ENCODE results near the gene PAX9.
A peak's percentile ranks its signal among the peaks of the same experiment; 100 is the strongest.

The PAX9 gene

GRCh38 chr14:36661506-36662257 is at the start of gene PAX9:
PAX9 (plus strand) TSS chr14:36661860; CDS start chr14:36662090, 230 bp downstream.
- peak; percentile 71 for DNase-seq (ENCODE audit: low spot score)

GRCh38 chr14:36617824-36618223 is 43.8 kb upstream of the PAX9 start:
- DNase-seq (ENCODE audit: low spot score), result no peak

- no peak for DNase-seq (ENCODE audit: low spot score)
These were observed 43.0 kb upstream of the PAX9 start for GRCh38 chr14:36618641-36619040.

GRCh38 chr14:36619131-36619530 is 42.5 kb upstream of the PAX9 start:
- DNase-seq (ENCODE audit: low spot score), result no peak

GRCh38 chr14:36619853-36620252 is 41.8 kb upstream of the PAX9 start:
- no peak for DNase-seq (ENCODE audit: low spot score)

GRCh38 chr14:36625014-36625413 is 36.6 kb upstream of the PAX9 start:
- no peak for DNase-seq (ENCODE audit: low spot score)

- DNase-seq (ENCODE audit: low spot score), result no peak
These were observed 36.2 kb upstream of the PAX9 start for GRCh38 chr14:36625436-36625835.

- no peak for DNase-seq (ENCODE audit: low spot score)
These were observed 35.5 kb upstream of the PAX9 start for GRCh38 chr14:36626151-36626550.

GRCh38 chr14:36627981-36628380 is 33.7 kb upstream of the PAX9 start:
- DNase-seq (ENCODE audit: low spot score), result no peak

GRCh38 chr14:36633580-36633979 is 28.1 kb upstream of the PAX9 start:
- no peak for DNase-seq (ENCODE audit: low spot score)

- no peak for DNase-seq (ENCODE audit: low spot score)
These were observed 14.8 kb upstream of the PAX9 start for GRCh38 chr14:36646664-36647416.

- no peak for DNase-seq (ENCODE audit: low spot score)
These were observed 14.2 kb upstream of the PAX9 start for GRCh38 chr14:36647417-36647823.

GRCh38 chr14:36647824-36648753 is 13.6 kb upstream of the PAX9 start:
- DNase-seq (ENCODE audit: low spot score), result no peak

- no peak for DNase-seq (ENCODE audit: low spot score)
These were observed 11.6 kb upstream of the PAX9 start for GRCh38 chr14:36649872-36650650.

- no peak for DNase-seq (ENCODE audit: low spot score)
These were observed 9.0 kb upstream of the PAX9 start for GRCh38 chr14:36652542-36653201.

GRCh38 chr14:36653413-36653812 is 8.2 kb upstream of the PAX9 start:
- DNase-seq (ENCODE audit: low spot score), result no peak

- no peak for DNase-seq (ENCODE audit: low spot score)
These were observed 7.5 kb upstream of the PAX9 start for GRCh38 chr14:36653962-36654793.

GRCh38 chr14:36654794-36655381 is 6.8 kb upstream of the PAX9 start:
- DNase-seq (ENCODE audit: low spot score), result no peak

GRCh38 chr14:36655571-36655962 is 6.1 kb upstream of the PAX9 start:
- DNase-seq (ENCODE audit: low spot score), result no peak

All from hematopoietic multipotent progenitor cell treated with erythropoietin and hydrocortisone succinate and interleukin-3 and kit ligand, for 17 days (in vitro differentiated cells).